Mesenchymal stem cell (in vitro differentiated cells and primary cell): ENCODE data around the gene SPRYD4.

Experiments
- DNase-seq: peaks from one replicate; pipeline ENCODE4 v3.0.0-alpha.2; 2013
- H2AFZ ChIP-seq: one replicate; pipeline ENCODE4 v1.6.1; 2013; ENCODE audit warnings: low read depth, mild to moderate bottlenecking, control low read depth, inconsistent platforms, low read length, moderate library complexity
- H2AK5ac ChIP-seq: 2 replicates; pipeline ENCODE4 v1.6.1; 2013; ENCODE audit warnings: low read length, moderate library complexity, mild to moderate bottlenecking, inconsistent platforms; ENCODE audit not compliant: severe bottlenecking
- H2BK120ac ChIP-seq: one replicate; pipeline ENCODE4 v1.6.1; 2013; ENCODE audit warnings: low read depth, mild to moderate bottlenecking, inconsistent platforms, low read length, moderate library complexity
- H2BK12ac ChIP-seq, 2 experiments: one replicate each; pipeline ENCODE4 v1.6.1; 2013; ENCODE audit warnings: inconsistent platforms in 2 of 2, low read length in 2 of 2, mild to moderate bottlenecking in 2 of 2, moderate library complexity in 2 of 2, control low read depth in 1 of 2
- H2BK15ac ChIP-seq: one replicate; pipeline ENCODE4 v1.6.1; 2013; ENCODE audit warnings: mild to moderate bottlenecking, low read depth, inconsistent platforms; ENCODE audit not compliant: poor library complexity, severe bottlenecking
- H2BK5ac ChIP-seq: 2 replicates; pipeline ENCODE4 v1.6.1; 2013; ENCODE audit warnings: low read depth, mild to moderate bottlenecking, low read length, control low read depth, inconsistent platforms; ENCODE audit not compliant: poor library complexity, severe bottlenecking
- H3K14ac ChIP-seq, 2 experiments: one replicate each; pipeline ENCODE4 v1.6.1; 2013; ENCODE audit warnings: inconsistent platforms in 2 of 2, low read length in 2 of 2, control low read depth in 1 of 2, mild to moderate bottlenecking in 1 of 2, moderate library complexity in 1 of 2
- H3K18ac ChIP-seq, 2 experiments: one replicate each; pipeline ENCODE4 v1.6.1; 2013; ENCODE audit warnings: inconsistent platforms in 2 of 2, low read length in 2 of 2, control low read depth in 1 of 2, low read depth in 1 of 2, mild to moderate bottlenecking in 1 of 2
- H3K23ac ChIP-seq, 2 experiments: one replicate each; pipeline ENCODE4 v1.6.1; 2013; ENCODE audit warnings: inconsistent platforms in 2 of 2, low read length in 2 of 2, mild to moderate bottlenecking in 2 of 2, moderate library complexity in 2 of 2, control low read depth in 1 of 2
- H3K27ac ChIP-seq: 2 replicates; pipeline ENCODE4 v1.5.1; 2013; ENCODE audit warnings: mild to moderate bottlenecking, moderate library complexity, low read length, control low read depth, inconsistent platforms; ENCODE audit not compliant: poor library complexity, severe bottlenecking
- H3K27me3 ChIP-seq, 2 experiments: 2 replicates each; pipeline versions ENCODE4 v1.6.1 to v1.7.0; 2013; ENCODE audit warnings: low read length in 2 of 2, mild to moderate bottlenecking in 2 of 2, moderate library complexity in 2 of 2, control low read depth in 1 of 2, inconsistent platforms in 1 of 2; ENCODE audit not compliant: control insufficient read depth in 1 of 2, insufficient read depth in 1 of 2
- H3K36me3 ChIP-seq, 2 experiments: 2 replicates each; pipeline versions ENCODE4 v1.6.1 to v1.7.0; 2013; ENCODE audit warnings: low read length in 2 of 2, control low read depth in 1 of 2, inconsistent platforms in 1 of 2, low read depth in 1 of 2, mild to moderate bottlenecking in 1 of 2; ENCODE audit not compliant: insufficient read depth in 2 of 2, control insufficient read depth in 1 of 2
- H3K4ac ChIP-seq, 2 experiments: one replicate each; pipeline ENCODE4 v1.6.1; 2013; ENCODE audit warnings: inconsistent platforms in 2 of 2, low read length in 2 of 2, mild to moderate bottlenecking in 2 of 2, moderate library complexity in 2 of 2, control low read depth in 1 of 2, low read depth in 1 of 2
- H3K4me1 ChIP-seq: 2 replicates; pipeline ENCODE4 v1.6.1; 2013; ENCODE audit warnings: low read depth, low read length, control low read depth; ENCODE audit not compliant: control insufficient read depth, insufficient read depth
- H3K4me2 ChIP-seq: 2 replicates; pipeline ENCODE4 v1.6.1; 2013; ENCODE audit warnings: low read length, mild to moderate bottlenecking, inconsistent platforms; ENCODE audit not compliant: poor library complexity, severe bottlenecking
- H3K4me3 ChIP-seq, 2 experiments: 2 replicates each; pipeline versions ENCODE4 v1.5.1 to v1.7.0; 2013; ENCODE audit warnings: low read length in 2 of 2, mild to moderate bottlenecking in 2 of 2, control low read depth in 1 of 2, low read depth in 1 of 2; ENCODE audit not compliant: insufficient read depth in 1 of 2
- H3K79me1 ChIP-seq: replicated peaks from 2 replicates; pipeline ENCODE4 v1.6.1; 2013; ENCODE audit warnings: mild to moderate bottlenecking, control low read depth, low read length, inconsistent platforms; ENCODE audit not compliant: poor library complexity, severe bottlenecking
- H3K9ac ChIP-seq: 2 replicates; pipeline ENCODE4 v1.7.0; 2013; ENCODE audit warnings: mild to moderate bottlenecking, low read length, moderate library complexity
- H3K9me3 ChIP-seq: 2 replicates; pipeline ENCODE4 v1.7.0; 2013; ENCODE audit warnings: mild to moderate bottlenecking, low read length; ENCODE audit not compliant: control insufficient read depth
- H4K8ac ChIP-seq: one replicate; pipeline ENCODE4 v1.6.1; 2013; ENCODE audit warnings: inconsistent platforms, mild to moderate bottlenecking, low read length, moderate library complexity
- H4K91ac ChIP-seq: one replicate; pipeline ENCODE4 v1.6.1; 2013; ENCODE audit warnings: mild to moderate bottlenecking, low read length, inconsistent platforms
- WGBS: methylation state at CpG from one replicate; pipeline ENCODE4 v1.1.7; 2013; ENCODE audit warnings: mixed read lengths; 5-methylcytosine and 5-hydroxymethylcytosine counted together

SPRYD4 gene

DNA sequence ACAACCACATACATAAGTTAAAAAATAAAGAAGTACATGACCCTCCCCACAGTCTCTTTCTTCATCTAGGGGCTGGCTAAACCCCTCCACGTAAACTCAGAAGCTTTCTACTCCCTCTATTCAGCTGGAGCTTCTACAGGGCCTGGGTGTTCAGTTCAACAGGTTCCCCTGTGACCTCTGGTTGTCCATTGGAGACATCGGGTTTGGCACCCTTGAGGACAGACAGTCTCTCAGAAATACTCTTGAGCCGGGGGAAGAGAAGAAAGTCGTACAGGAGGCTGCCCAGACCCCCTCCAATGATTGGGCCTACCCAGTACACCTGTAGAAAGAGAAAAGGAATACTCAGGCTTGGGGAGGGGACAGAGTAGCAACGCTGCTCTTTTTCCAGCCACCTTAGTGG, 17.2 kb upstream of the SPRYD4 start:
- H4K8ac ChIP-seq, result no peak overlapping the region
- H3K27ac ChIP-seq, result no peak overlapping the region
- no peak overlapping the region for H2BK5ac ChIP-seq
- H3K4me1 ChIP-seq, result no peaks in the 10 kb centered on the region
- no peaks in the 10 kb centered on the region for H3K9me3 ChIP-seq
- no peak overlapping the region for H3K18ac ChIP-seq
- no peak overlapping the region for H3K23ac ChIP-seq
- H3K27me3 ChIP-seq, result peaks cover 10 to 19% of the 10 kb centered on the region in 2 experiments
- DNase-seq, result no peak
- H2BK120ac ChIP-seq, result no peak overlapping the region
- H2BK15ac ChIP-seq, result no peak overlapping the region
- H3K14ac ChIP-seq, result no peak overlapping the region
- no peak overlapping the region for H3K4me3 ChIP-seq
- H3K4me2 ChIP-seq, result no peak overlapping the region
- no peak overlapping the region for H3K4ac ChIP-seq
- no peak overlapping the region for H2BK12ac ChIP-seq
- 68% methylated on average over 4 of the region's 5 CpGs for WGBS
- H2AK5ac ChIP-seq, result no peak overlapping the region
- H4K91ac ChIP-seq, result no peak overlapping the region
- H3K36me3 ChIP-seq, result no peaks in the 10 kb centered on the region
- no peak overlapping the region for H3K9ac ChIP-seq
- peaks cover 6% of the 10 kb centered on the region for H3K79me1 ChIP-seq
- H2AFZ ChIP-seq, result no peak overlapping the region

GRCh38 chr12:56454557-56454956, 13.8 kb upstream of the SPRYD4 start, which contains the start of gene MIP:
Gene MIP, minus strand, starts transcription at chr12:56454657. Its CDS starts 44 bp downstream, at chr12:56454613.
- no peak within 1 kb of the TSS for H4K8ac ChIP-seq
- H2AFZ ChIP-seq, result no peak within 1 kb of the TSS
- H2BK5ac ChIP-seq, result no peak within 1 kb of the TSS
- H2BK12ac ChIP-seq, result no peak within 1 kb of the TSS
- H3K79me1 ChIP-seq, result no peaks in the 10 kb centered on the region
- no peak within 1 kb of the TSS for H4K91ac ChIP-seq
- H3K23ac ChIP-seq, result no peak within 1 kb of the TSS
- no peak within 1 kb of the TSS for H3K27ac ChIP-seq
- no peaks in the 10 kb centered on the region for H3K4me1 ChIP-seq
- no peak within 1 kb of the TSS for H2AK5ac ChIP-seq
- H3K4me2 ChIP-seq, result no peak within 1 kb of the TSS
- no peaks in the 10 kb centered on the region for H3K36me3 ChIP-seq
- no peak for DNase-seq
- no peaks in the 10 kb centered on the region for H3K9me3 ChIP-seq
- no peak within 1 kb of the TSS for H3K18ac ChIP-seq
- no peak within 1 kb of the TSS for H3K4me3 ChIP-seq
- no peak within 1 kb of the TSS for H3K9ac ChIP-seq
- H2BK120ac ChIP-seq, result no peak within 1 kb of the TSS
- no peak within 1 kb of the TSS for H3K4ac ChIP-seq
- H3K14ac ChIP-seq, result no peak within 1 kb of the TSS
- H2BK15ac ChIP-seq, result no peak within 1 kb of the TSS
- 87% methylated on average over 5 of the region's 5 CpGs for whole genome bisulfite sequencing
- peaks cover 10 to 19% of the 10 kb centered on the region in 2 experiments for H3K27me3 ChIP-seq

DNA sequence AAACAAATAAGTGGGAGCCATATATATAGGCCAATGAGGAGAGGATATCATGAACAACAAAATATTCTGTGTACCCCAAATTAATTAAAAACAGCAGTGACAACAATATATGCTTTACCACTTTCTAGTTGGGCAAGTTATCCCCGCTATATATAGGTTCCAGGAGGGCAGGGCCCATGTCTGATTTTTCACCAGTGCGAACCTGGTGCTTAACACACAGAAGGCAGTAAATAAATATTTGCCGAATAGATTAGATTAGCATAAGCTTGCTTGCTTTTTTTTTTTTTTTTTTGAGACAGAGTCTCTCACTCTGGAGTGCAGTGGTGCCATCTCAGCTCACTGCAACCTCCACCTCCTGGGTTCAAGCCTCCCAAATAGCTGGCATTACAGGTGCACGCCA, 10.6 kb upstream of the SPRYD4 start:
- H2AFZ ChIP-seq, result no peak overlapping the region
- no peak overlapping the region for H4K91ac ChIP-seq
- no peaks in the 10 kb centered on the region for H3K79me1 ChIP-seq
- H2AK5ac ChIP-seq, result no peak overlapping the region
- H2BK15ac ChIP-seq, result no peak overlapping the region
- no peak overlapping the region for H2BK12ac ChIP-seq
- H4K8ac ChIP-seq, result no peak overlapping the region
- H3K27me3 ChIP-seq, result peaks cover 10 to 19% of the 10 kb centered on the region in 2 experiments
- WGBS, result 86% methylated on average over 4 of the region's 4 CpGs
- no peak overlapping the region for H3K9ac ChIP-seq
- no peaks in the 10 kb centered on the region for H3K9me3 ChIP-seq
- H3K4ac ChIP-seq, result no peak overlapping the region
- H3K4me2 ChIP-seq, result no peak overlapping the region
- H2BK5ac ChIP-seq, result no peak overlapping the region
- no peak overlapping the region for H3K4me3 ChIP-seq
- H2BK120ac ChIP-seq, result no peak overlapping the region
- H3K14ac ChIP-seq, result no peak overlapping the region
- no peak for DNase-seq
- peaks cover 11% of the 10 kb centered on the region for H3K4me1 ChIP-seq
- H3K18ac ChIP-seq, result no peak overlapping the region
- H3K27ac ChIP-seq, result no peak overlapping the region
- no peak overlapping the region for H3K23ac ChIP-seq
- H3K36me3 ChIP-seq, result no peaks in the 10 kb centered on the region

DNA sequence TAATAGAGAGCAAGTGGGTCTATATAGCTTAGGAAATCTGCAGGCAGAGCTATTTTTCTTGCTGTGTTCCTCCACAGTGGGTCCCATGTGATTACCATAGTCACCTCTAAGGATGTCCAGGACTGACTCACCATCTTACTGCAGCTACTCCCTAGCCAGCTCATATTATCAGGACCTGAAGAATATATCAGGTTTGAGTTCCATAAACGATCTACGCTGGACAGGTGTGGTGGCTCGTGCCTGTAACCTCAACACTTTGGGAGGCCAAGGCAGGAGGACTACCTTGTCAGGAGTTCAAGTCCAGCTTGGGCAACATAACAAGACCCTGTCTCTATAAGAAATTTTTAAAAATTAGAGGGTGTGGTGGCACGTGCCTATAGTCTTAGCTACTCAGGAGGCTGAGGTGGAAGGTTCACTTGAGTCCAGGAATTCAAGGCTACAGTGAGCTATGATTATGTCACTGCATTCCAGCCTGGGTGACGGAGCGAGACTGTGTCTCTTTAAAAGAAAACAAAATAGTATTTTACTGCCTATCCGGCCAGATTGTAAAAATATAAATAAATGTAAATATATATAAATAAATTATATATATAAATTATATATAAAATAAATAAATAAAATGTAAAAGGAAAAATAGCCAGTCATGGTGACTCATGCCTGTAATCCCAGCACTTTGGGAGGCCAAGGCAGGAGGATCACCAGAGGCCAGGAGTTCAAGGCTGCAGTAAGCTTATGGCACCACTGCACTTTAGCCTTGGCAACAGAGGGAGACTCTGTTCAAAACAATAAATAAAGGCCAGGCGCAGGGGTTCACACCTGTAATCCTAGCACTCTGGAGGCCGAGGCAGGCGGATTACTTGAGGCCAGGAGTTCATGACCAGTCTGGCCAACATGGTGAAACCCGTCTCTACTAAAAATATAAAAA, 6.9 kb upstream of the SPRYD4 start:
- Histone ChIP-seq H3K9ac (peak overlapping the region; percentile 47), H3K36me3 (no peaks in the 10 kb centered on the region), H3K14ac (no peak overlapping the region), H3K9me3 (no peaks in the 10 kb centered on the region), H3K23ac (no peak overlapping the region), H3K27me3 (no peaks in the 10 kb centered on the region), H2AFZ (no peak overlapping the region), H2BK5ac (no peak overlapping the region), H4K8ac (no peak overlapping the region), H2BK15ac (no peak overlapping the region), H3K4me3 (no peak overlapping the region), H3K18ac (no peak overlapping the region), H2BK12ac (no peak overlapping the region), H3K4me2 (no peak overlapping the region), H2BK120ac (no peak overlapping the region), H3K27ac (peak overlapping the region; percentile 55), H3K4me1 (peaks cover 11% of the 10 kb centered on the region), H2AK5ac (peak overlapping the region; percentile 10), H4K91ac (no peak overlapping the region), H3K4ac (no peak overlapping the region), H3K79me1 (no peaks in the 10 kb centered on the region)
- DNase-seq, result peak; percentile 25
- 90% methylated on average over 8 of the region's 11 CpGs for WGBS
